ENCODE data around the gene NAXE. TPM values are rescaled to one million over a fixed set of nuclear protein-coding genes. Genes with fewer than 3 reads are reported as not detected.

NAXE gene
- total RNA-seq, 1 experiment from 2014 or later, result 30.1 TPM

DNA sequence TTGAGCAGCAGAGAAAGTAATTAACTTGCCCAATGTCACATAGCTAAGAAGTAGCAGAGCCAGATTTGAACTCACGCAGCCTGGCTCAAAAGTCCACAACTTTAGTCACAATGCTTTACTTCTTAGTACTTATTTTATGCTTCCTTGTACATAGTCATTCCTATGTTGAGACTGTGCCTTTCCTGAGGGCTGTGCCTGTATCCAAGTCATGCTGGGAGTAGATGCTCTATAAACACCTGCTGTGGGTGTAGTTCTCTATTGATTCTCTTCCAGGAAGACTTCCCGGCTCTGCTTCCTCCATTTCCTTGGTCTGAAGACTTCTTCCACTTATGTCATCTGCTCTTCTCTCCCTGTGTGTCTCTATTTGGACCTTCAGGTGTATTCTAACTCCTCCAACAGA lies 35.9 kb upstream of the NAXE start:
- H3K27me3 ChIP-seq, result no peaks in the 10 kb centered on the region
- no peak for DNase-seq
- peaks cover 34% of the 10 kb centered on the region for H3K36me3 ChIP-seq
- no peak overlapping the region for H3K4me3 ChIP-seq
- H3K4me1 ChIP-seq, result no peaks in the 10 kb centered on the region
- no peaks in the 10 kb centered on the region for H3K9me3 ChIP-seq (replicated peaks)
- no peak overlapping the region for H3K27ac ChIP-seq

DNA sequence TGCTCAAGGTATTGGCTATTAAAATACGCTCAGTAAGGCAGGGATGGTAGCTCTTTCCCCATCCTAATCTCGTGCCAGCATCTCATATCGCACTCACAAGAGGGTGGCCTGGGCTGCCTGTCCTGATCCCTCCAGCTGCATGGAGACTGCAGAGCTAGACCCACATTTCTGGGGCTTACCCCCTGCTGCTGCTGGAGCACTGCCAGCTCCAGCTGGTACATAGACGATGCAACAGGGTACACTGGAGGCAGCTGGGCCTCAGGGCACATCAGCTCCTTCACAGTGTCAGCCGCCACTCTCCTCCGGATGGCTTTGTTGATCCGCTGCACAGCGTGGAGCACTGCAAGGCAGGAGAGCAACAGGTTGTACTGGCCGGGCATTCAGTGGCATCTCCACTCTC lies 35.2 kb upstream of the NAXE start:
- Histone ChIP-seq H3K4me1 (no peaks in the 10 kb centered on the region), H3K27me3 (no peaks in the 10 kb centered on the region), H3K36me3 (peaks cover 34% of the 10 kb centered on the region), H3K27ac (no peak overlapping the region), H3K9me3 (replicated peaks) (no peaks in the 10 kb centered on the region), H3K4me3 (no peak overlapping the region)
- peak; percentile 47 to 50 for DNase-seq

DNA sequence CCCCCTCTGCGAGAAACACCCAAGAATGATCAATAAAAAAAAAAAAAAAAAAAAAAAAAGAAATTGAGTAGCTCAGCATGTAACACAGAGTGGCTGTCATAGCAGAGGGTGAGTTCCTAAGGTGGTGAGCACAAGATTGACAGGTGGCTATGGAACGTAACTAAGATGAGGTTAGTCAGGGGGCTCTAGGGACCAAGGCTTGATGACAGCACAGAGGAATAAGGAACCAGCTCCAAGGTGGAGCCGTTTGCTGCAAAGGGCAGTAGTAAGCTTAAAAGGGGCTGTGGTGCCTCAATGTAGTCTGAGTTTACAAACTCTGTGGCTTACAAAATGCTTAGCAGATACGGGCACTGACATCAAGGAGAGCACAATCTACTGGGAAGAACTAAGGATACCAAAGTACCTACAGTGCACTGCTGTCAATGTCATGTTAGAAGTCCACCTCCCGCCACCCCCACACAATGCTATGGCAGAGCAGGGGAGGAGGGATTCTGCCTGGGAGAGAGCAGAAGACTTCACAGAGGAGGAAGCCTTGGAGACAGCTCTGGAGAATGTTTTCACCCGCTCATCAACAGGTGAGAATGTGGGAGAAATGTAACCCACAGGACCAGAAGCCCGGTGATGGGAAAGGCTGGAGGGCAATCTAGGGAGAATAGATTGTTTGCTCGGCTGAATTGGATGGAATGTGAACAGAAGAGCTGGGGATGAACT lies 32.3 kb upstream of the NAXE start:
- H3K27me3 ChIP-seq, result no peaks in the 10 kb centered on the region
- no peak overlapping the region for H3K4me3 ChIP-seq
- DNase-seq, result no peak
- H3K4me1 ChIP-seq, result no peaks in the 10 kb centered on the region
- peaks cover 30% of the 10 kb centered on the region for H3K36me3 ChIP-seq
- H3K9me3 ChIP-seq (replicated peaks), result no peaks in the 10 kb centered on the region
- H3K27ac ChIP-seq, result no peak overlapping the region

DNA sequence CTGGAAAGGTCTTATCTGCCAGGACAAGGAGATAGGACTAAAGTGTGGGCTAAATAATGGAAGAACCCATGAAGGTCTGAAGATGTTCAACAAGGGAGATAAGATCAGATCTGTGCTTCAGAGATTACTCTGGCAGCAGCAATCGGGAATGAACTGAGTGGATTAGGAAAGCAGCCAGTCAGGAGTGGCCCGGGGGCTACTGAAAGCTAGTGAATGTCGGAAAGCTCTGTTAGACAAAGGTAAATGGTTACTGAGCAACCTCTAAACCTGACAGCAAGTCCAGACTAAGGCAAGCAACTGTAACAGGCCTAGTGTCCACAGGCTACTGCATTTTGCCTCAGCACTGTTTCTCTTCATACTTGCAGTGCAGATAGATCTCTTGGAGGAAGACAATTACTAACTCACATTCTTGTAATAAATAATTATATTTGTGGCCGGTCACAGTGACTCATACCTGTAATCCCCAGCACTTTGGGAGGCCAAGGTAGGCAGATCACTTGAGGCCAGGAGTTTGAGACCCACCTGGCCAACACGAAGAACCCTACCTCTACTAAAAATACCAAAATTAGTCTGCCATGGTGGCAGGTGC lies 31.7 kb upstream of the NAXE start:
- DNase-seq, result no peak
- H3K36me3 ChIP-seq, result peaks cover 32% of the 10 kb centered on the region
- no peaks in the 10 kb centered on the region for H3K4me1 ChIP-seq
- H3K9me3 ChIP-seq (replicated peaks), result no peaks in the 10 kb centered on the region
- no peaks in the 10 kb centered on the region for H3K27me3 ChIP-seq
- no peak overlapping the region for H3K27ac ChIP-seq
- H3K4me3 ChIP-seq, result no peak overlapping the region

DNA sequence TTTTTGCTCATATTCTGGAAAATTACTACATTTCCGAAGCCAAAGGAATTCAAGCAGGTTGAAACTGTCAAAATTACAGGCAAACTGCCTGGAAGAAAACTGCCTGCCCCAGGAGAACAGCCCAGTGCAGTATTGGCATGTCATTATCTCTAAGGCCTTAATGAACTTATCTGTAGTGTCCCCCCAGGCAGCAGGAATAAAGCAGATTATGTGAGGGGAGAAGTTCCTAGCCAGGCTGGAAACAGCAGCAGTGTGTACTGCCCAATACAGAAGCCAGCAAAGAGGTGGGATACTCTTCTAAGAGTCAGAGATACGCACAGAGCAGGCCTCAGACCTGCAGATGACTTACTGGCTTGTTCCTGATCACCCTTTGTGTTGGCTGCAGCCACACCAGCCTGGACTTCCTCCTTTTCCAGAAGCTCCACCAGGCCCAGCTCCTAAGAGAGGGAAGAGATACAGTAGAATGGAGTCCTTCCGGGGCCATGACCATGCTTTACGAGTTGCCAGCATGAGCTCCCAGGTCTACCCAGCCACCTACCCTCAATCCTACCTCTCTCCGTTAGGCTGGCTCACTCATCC lies 30.9 kb upstream of the NAXE start:
- Histone ChIP-seq H3K27ac (no peak overlapping the region), H3K9me3 (replicated peaks) (no peaks in the 10 kb centered on the region), H3K36me3 (peaks cover 27% of the 10 kb centered on the region), H3K27me3 (no peaks in the 10 kb centered on the region), H3K4me3 (no peak overlapping the region), H3K4me1 (no peaks in the 10 kb centered on the region)
- no peak for DNase-seq

DNA sequence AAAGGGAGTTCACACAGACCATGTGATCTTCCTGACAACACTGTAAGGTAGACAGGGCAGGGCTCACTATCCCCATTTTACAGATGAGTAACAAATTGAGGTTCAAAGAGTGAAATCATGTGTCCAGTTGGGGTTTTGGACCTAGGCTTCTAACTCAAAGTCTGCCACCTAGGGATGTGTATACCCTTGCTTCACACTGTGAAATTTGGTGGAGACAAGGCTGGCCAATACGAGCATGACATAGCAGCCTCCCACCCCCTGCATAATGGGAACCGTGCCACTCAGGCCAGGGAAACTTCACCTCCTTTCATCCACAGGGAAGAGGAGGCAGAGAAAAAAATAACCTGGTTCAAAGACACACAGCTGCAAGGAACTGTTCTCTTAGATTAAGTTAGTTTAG lies 26.1 kb upstream of the NAXE start:
- Histone ChIP-seq H3K4me1 (no peaks in the 10 kb centered on the region), H3K4me3 (no peak overlapping the region), H3K27ac (no peak overlapping the region), H3K36me3 (peaks cover 12% of the 10 kb centered on the region), H3K27me3 (no peaks in the 10 kb centered on the region), H3K9me3 (replicated peaks) (no peaks in the 10 kb centered on the region)
- no peak for DNase-seq

DNA sequence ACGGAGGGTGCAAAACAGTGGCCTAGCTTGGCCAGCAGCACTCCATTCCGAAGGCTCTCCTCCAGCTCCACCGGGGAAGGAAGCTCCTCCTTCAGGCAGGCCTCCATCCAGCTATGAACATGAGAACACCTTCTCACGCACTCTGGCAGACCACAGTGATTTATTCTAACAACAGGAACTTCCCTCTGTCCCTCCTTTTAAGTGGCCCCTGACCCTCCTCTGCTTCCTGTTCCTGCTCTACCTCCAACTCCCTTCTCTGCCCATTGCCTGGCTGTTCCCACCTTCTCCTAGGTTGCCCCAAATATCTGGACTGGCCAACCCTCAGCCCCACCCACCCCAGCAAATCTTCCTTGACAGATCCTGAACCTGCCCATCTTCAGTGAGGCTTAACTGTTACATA lies 25.1 kb upstream of the NAXE start:
- no peaks in the 10 kb centered on the region for H3K27me3 ChIP-seq
- no peak overlapping the region for H3K27ac ChIP-seq
- H3K4me3 ChIP-seq, result no peak overlapping the region
- no peaks in the 10 kb centered on the region for H3K4me1 ChIP-seq
- no peak for DNase-seq
- H3K36me3 ChIP-seq, result peaks cover 10% of the 10 kb centered on the region
- no peaks in the 10 kb centered on the region for H3K9me3 ChIP-seq (replicated peaks)

DNA sequence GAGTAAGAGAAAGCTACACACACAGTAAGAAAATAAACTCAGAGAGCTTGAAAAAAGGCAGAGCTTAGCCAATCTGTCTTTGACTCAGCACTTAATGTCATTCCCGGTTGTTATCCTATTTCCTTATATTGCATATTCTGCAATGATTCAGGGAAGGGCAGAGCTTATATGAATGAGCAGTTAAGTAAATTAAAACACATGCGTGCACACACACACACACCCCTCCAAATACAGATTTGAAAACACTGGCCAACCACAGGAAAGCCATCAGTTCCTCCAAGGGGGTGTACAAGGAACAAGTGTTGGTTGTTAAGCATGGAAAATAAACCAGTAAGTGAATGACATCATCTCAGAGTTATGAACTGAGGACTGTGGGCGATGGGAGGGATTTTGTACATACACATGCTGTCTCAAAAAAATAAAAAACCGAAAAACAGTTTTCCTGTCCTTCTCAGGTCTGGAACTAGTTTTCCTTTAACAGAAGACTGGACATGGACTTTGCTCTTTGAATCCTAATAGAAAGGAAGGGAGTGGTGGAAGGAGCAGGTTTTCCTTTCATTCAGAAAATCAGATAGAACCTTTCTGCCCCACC lies 20.2 kb upstream of the NAXE start:
- Histone ChIP-seq H3K4me3 (peak overlapping the region; percentile 76), H3K4me1 (no peaks in the 10 kb centered on the region), H3K27me3 (0 out of 2 replicates have a peak, but pooled peaks cover 2% of the 10 kb centered on the region), H3K36me3 (no peaks in the 10 kb centered on the region), H3K9me3 (replicated peaks) (no peaks in the 10 kb centered on the region), H3K27ac (peak overlapping the region; percentile 56)
- peak; percentile 28 to 52 for DNase-seq

DNA sequence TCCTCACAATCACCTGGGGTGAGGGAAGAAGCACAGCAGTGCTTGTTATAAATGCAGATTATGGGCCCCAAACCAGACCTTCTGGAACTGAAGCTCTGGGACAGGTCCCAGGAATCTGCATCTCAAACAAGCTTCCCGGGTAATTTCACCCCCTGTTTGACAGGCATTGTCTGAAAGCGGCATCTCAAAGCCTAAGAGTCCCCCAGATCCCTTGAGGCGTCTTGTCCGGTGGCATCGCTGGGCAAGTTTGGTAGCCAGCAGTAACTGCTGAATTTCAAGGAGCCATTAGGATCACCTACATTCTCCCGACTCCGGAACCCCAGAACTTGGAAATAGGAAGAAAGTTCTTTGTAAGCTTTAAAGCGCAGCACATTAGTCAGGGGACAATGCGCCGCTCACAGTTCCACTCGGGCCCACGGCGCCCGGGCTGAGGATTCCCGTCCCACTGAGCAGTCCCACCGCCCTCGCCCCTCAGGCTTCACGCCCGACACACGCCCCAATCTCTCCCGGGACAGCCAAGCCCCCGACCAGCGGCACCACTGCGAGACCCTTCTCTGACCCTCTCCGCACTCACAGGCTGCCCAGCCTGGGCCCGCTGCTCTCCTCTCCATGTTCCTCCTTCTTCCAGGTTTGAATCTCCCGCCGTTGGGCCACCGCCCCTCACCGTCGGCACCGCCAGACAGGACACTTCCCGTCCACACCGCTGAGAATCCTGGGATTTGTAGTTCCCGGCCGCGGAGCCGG lies 19.5 kb upstream of the NAXE start, which contains the start of gene IQGAP3:
TSS of gene IQGAP3 (minus strand) at position 647 of the 744 bp plus-strand sequence. CDS start at position 611, 36 bp downstream.
- DNase-seq, result peak; percentile 77 to 79
- H3K27me3 ChIP-seq, result 0 out of 2 replicates have a peak, but pooled peaks cover 2% of the 10 kb centered on the region
- H3K4me3 ChIP-seq, result peak within 1 kb of the TSS; percentile 76
- H3K27ac ChIP-seq, result peak within 1 kb of the TSS; percentile 56
- H3K9me3 ChIP-seq (replicated peaks), result no peaks in the 10 kb centered on the region
- H3K4me1 ChIP-seq, result no peaks in the 10 kb centered on the region
- no peaks in the 10 kb centered on the region for H3K36me3 ChIP-seq

DNA sequence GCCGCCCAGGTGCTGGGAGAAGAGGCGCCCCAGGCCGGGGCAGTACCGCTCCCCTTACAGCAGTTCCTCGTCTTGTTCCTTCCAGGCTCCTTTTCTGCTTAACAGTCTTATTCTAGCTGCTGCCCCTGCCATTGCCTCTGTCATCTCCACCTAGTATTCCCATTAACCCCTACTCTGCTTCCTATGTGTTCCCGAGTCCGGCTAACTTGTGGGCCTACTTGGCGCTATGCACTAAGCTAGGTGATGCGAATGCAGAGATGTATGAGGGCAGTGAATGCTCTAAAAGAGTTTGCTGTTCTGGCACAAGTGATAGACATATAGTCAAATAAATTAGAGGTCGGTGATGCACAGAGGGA lies 18.9 kb upstream of the NAXE start:
- Histone ChIP-seq H3K9me3 (replicated peaks) (no peaks in the 10 kb centered on the region), H3K27ac (no peak overlapping the region), H3K4me1 (no peaks in the 10 kb centered on the region), H3K4me3 (peak overlapping the region; percentile 76), H3K36me3 (no peaks in the 10 kb centered on the region), H3K27me3 (0 out of 2 replicates have a peak, but pooled peaks cover 2% of the 10 kb centered on the region)
- no peak for DNase-seq

DNA sequence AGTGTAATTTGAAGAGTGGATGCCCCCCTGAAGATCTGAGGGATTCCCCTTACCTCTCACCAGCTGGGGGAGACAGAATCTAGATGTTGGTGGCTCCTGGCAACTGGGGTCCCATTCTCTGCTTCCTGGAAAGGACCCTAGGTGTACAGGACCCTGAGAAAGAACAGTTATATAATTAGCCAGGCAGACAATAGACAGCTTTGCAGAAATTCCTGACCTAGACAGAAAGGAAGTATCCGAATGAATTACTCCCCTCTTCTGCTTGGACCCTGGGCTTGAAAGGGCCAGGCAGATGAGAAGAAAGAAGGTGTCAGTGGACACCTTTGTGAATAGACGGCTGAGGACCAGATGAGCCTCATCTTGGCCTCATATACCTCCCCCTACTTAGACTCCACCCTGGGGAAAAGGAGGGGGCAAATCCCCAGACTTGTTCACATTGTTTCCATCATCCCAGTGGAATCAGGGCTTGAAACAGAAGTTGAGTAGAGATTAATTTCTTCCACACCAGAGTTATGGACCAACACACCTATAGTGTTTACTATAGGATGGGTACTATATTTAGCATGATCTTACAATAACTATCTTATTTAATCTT lies 17.4 kb upstream of the NAXE start:
- DNase-seq, result no peak
- H3K4me1 ChIP-seq, result no peaks in the 10 kb centered on the region
- no peaks in the 10 kb centered on the region for H3K9me3 ChIP-seq (replicated peaks)
- H3K4me3 ChIP-seq, result no peak overlapping the region
- H3K36me3 ChIP-seq, result no peaks in the 10 kb centered on the region
- no peak overlapping the region for H3K27ac ChIP-seq
- 0 out of 2 replicates have a peak, but pooled peaks cover 2% of the 10 kb centered on the region for H3K27me3 ChIP-seq

DNA sequence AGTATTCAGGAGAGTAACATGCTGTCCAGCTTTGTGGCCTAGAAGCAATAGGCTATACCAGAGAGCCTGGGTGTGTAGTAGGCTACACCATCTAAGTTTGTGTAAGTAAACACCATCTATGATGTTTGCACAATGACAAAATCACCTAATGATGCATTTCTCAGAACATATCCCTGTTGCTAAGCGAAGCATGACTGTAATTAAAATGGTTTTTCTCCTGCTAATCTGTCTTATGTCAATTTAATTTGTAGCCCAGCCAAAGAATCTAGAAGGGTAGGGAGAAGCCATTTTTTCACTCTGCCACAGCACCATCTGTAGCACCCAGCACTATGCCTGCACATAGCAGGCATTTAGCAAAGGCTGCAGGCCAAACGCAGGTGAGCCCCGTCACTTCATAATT lies 14.0 kb upstream of the NAXE start:
- Histone ChIP-seq H3K36me3 (no peaks in the 10 kb centered on the region), H3K4me1 (no peaks in the 10 kb centered on the region), H3K9me3 (replicated peaks) (no peaks in the 10 kb centered on the region), H3K4me3 (no peak overlapping the region), H3K27me3 (0 out of 2 replicates have a peak, but pooled peaks cover 2% of the 10 kb centered on the region), H3K27ac (no peak overlapping the region)
- DNase-seq, result no peak

DNA sequence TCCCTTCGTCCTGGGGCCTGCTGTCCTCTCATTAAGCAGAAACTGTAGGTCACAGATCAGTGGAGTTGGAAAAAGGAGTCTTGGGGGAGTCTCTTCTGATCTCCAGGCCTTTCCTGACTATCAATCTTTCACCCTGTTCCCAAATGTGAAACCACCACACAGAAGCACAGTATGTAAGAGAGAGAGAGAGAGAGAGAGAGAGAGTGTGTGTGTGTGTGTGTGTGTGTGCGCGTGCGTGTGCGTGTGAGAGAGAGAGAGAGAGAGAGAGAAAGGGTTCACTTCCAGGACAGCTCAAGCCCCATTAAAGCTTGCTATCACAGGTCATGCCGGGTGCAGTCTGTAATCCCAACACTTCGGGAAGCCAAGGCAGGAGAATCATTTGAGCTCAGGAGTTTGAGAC lies 13.5 kb upstream of the NAXE start:
- H3K27ac ChIP-seq, result no peak overlapping the region
- H3K36me3 ChIP-seq, result no peaks in the 10 kb centered on the region
- no peak for DNase-seq
- H3K4me3 ChIP-seq, result no peak overlapping the region
- H3K27me3 ChIP-seq, result 0 out of 2 replicates have a peak, but pooled peaks cover 2% of the 10 kb centered on the region
- no peaks in the 10 kb centered on the region for H3K9me3 ChIP-seq (replicated peaks)
- H3K4me1 ChIP-seq, result no peaks in the 10 kb centered on the region

DNA sequence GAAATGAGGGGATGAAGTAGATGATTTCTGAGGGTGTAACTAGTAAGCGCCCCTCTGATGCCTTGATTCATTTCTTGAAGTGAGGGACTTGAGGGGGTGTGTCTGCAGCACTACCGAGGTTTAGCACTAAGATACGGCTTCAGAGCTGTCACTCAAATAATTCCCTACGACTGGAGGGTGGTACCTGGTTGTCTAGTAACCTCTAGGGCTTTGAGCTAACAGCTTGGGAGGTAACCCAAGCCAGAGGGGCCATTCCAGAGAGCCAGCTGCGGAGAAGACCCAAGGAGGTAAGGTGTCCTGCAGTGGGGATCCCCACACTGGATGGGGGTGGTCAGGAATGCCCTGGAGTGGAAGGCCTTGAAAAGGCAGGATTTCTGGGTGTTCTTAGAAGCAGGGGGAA lies 12.1 kb upstream of the NAXE start, which contains the start of gene TTC24:
TSS of gene TTC24 (plus strand) at position 252 of the 400 bp plus-strand sequence. CDS start 1,642 bp downstream, outside the sequence.
- H3K27ac ChIP-seq, result no peak within 1 kb of the TSS
- DNase-seq, result no peak
- H3K4me1 ChIP-seq, result no peaks in the 10 kb centered on the region
- no peak within 1 kb of the TSS for H3K4me3 ChIP-seq
- H3K27me3 ChIP-seq, result no peaks in the 10 kb centered on the region
- H3K9me3 ChIP-seq (replicated peaks), result no peaks in the 10 kb centered on the region
- H3K36me3 ChIP-seq, result no peaks in the 10 kb centered on the region
